ENCODE measurements around the gene ROBO1. TPM values are rescaled to one million over a fixed set of nuclear protein-coding genes. Genes with fewer than 3 reads are reported as not detected.

The ROBO1 gene
- total and polyA plus RNA-seq, 3 experiments from 2014 or later, result 0.54 to 0.59 (median 0.55) TPM

DNA sequence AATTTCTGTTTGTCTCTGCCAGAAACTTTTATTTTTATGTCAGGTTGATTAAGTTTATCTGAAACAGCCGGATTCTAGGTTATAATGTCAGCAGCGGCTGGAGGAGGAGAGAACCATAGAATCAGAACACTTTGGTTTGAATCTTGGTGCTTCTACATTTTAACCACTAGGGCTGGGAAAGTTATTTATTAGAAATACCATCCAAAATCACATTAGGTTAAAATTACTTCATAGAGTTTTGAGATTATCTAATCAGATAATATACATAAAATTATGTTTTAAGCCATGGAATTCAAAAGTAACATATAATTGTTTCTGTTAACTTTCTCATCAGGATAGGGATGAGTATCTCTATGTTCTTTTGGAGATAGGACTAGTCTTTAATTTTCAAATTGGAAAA, 502.9 kb downstream of the ROBO1 start:
- no peak overlapping the region for H3K27ac ChIP-seq (ENCODE audit: low read depth, low read length)
- no peak for DNase-seq
- H3K36me3 Mint-ChIP-seq, result no peaks in the 10 kb centered on the region
- no peaks in the 10 kb centered on the region for H3K4me1 Mint-ChIP-seq
- CTCF ChIA-PET, result no interaction called here
- H3K4me1 ChIP-seq (ENCODE audit: insufficient read depth, low read length), result no peaks in the 10 kb centered on the region
- H3K36me3 ChIP-seq (ENCODE audit: insufficient read depth, low read length), result no peaks in the 10 kb centered on the region
- no peaks in the 10 kb centered on the region for H3K27me3 Mint-ChIP-seq
- H3K27ac Mint-ChIP-seq, result no peak overlapping the region
- no peak overlapping the region for H3K4me3 Mint-ChIP-seq
- POLR2A ChIA-PET, result no interaction called here
- no peaks in the 10 kb centered on the region for H3K9me3 ChIP-seq (ENCODE audit: low read length)
- H3K4me3 ChIP-seq (ENCODE audit: low read length), result no peak overlapping the region
- H3K27me3 ChIP-seq (ENCODE audit: insufficient read depth, low read length, poor library complexity, severe bottlenecking), result no peaks in the 10 kb centered on the region
- H3K9me3 Mint-ChIP-seq, result peaks cover 2 to 41% (median 16%) of the 10 kb centered on the region in 5 donors

DNA sequence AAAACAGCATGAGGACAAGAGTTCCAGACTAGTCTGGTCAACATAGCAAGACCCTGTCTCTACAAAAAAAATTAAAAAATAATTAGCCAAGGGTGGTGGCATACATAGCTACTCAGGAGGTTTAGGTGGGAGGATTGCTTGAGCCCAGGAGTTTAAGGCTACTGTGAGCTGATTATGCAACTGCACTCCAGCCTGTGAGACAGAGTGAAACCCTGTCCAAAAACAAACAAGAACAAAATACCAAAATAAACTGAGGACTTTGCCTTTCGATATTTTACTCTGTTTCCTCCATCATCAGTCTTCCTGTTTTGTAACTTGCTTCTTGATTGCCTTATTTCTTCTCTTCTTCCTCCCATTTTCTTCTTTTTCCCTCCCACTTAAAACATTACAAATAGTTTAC, 504.4 kb downstream of the ROBO1 start:
- peaks cover 5 to 41% (median 13%) of the 10 kb centered on the region in 5 donors for H3K9me3 Mint-ChIP-seq
- no peak overlapping the region for H3K4me3 Mint-ChIP-seq
- Histone ChIP-seq H3K27ac (ENCODE audit: low read depth, low read length) (no peak overlapping the region), H3K36me3 (ENCODE audit: insufficient read depth, low read length) (no peaks in the 10 kb centered on the region), H3K4me3 (ENCODE audit: low read length) (no peak overlapping the region), H3K9me3 (ENCODE audit: low read length) (no peaks in the 10 kb centered on the region), H3K4me1 (ENCODE audit: insufficient read depth, low read length) (no peaks in the 10 kb centered on the region), H3K27me3 (ENCODE audit: insufficient read depth, low read length, poor library complexity, severe bottlenecking) (no peaks in the 10 kb centered on the region)
- ChIA-PET CTCF (interaction anchor here (0.8 kb wide), 1 partner anchor 13 kb away, joined by 3 read pairs; no protein-coding TSS in a partner anchor), POLR2A (no interaction called here)
- no peaks in the 10 kb centered on the region for H3K27me3 Mint-ChIP-seq
- H3K27ac Mint-ChIP-seq, result no peak overlapping the region
- H3K36me3 Mint-ChIP-seq, result no peaks in the 10 kb centered on the region
- H3K4me1 Mint-ChIP-seq, result no peaks in the 10 kb centered on the region
- DNase-seq, result no peak

DNA sequence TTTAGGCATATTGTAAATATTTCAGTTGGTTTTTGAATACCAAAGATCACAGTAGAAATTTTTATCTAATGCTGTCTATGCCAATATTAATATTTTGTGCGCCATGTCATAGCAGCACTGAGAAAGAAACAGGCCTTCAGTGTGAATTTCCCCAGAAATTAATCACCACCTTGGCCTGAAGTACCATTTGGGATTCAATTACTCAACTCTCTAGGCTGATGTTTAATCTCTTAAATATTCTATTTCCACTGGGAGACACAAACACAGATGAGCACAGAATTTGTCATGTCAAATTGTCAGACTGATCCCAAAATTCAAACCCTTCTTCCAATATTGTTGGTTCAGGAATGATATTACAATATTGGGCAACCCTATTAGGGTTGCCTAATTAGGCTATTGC, 509.3 kb downstream of the ROBO1 start:
- peaks cover 3 to 33% (median 19%) of the 10 kb centered on the region in 5 donors for H3K9me3 Mint-ChIP-seq
- no peaks in the 10 kb centered on the region for H3K27me3 Mint-ChIP-seq
- no peaks in the 10 kb centered on the region for H3K36me3 Mint-ChIP-seq
- no peak overlapping the region for H3K4me3 Mint-ChIP-seq
- Histone ChIP-seq H3K27ac (ENCODE audit: low read depth, low read length) (no peak overlapping the region), H3K36me3 (ENCODE audit: insufficient read depth, low read length) (no peaks in the 10 kb centered on the region), H3K4me3 (ENCODE audit: low read length) (no peak overlapping the region), H3K9me3 (ENCODE audit: low read length) (peaks cover under 1% of the 10 kb centered on the region), H3K4me1 (ENCODE audit: insufficient read depth, low read length) (no peaks in the 10 kb centered on the region), H3K27me3 (ENCODE audit: insufficient read depth, low read length, poor library complexity, severe bottlenecking) (no peaks in the 10 kb centered on the region)
- ChIA-PET POLR2A (no interaction called here), CTCF (no interaction called here)
- no peaks in the 10 kb centered on the region for H3K4me1 Mint-ChIP-seq
- no peak for DNase-seq
- H3K27ac Mint-ChIP-seq, result no peak overlapping the region

DNA sequence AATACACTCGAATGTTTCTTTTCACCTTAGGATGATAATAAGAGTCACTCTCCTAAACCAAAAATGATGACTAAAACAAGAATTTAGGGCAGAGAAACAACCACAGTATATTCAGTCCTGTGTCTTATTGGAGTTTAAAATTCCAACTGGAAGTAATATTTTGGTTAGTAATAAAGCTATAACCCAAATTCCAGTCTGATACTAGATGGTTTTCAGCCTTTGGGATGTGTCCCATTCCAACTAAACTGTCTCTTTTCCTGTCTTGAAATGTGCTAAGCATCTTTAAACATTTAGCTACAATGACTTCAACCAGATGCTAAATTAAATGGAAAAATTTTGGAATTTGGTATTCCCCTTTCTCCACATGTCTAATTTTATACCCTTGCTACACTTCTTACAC, 510.0 kb downstream of the ROBO1 start:
- ChIA-PET POLR2A (no interaction called here), CTCF (no interaction called here)
- H3K36me3 ChIP-seq (ENCODE audit: insufficient read depth, low read length), result no peaks in the 10 kb centered on the region
- H3K4me3 Mint-ChIP-seq, result no peak overlapping the region
- no peak overlapping the region for H3K4me3 ChIP-seq (ENCODE audit: low read length)
- H3K9me3 Mint-ChIP-seq, result peaks cover 3 to 37% (median 16%) of the 10 kb centered on the region in 5 donors
- no peaks in the 10 kb centered on the region for H3K27me3 Mint-ChIP-seq
- H3K27me3 ChIP-seq (ENCODE audit: insufficient read depth, low read length, poor library complexity, severe bottlenecking), result no peaks in the 10 kb centered on the region
- no peak overlapping the region for H3K27ac Mint-ChIP-seq
- H3K36me3 Mint-ChIP-seq, result no peaks in the 10 kb centered on the region
- no peaks in the 10 kb centered on the region for H3K4me1 Mint-ChIP-seq
- DNase-seq, result no peak
- no peaks in the 10 kb centered on the region for H3K4me1 ChIP-seq (ENCODE audit: insufficient read depth, low read length)
- H3K27ac ChIP-seq (ENCODE audit: low read depth, low read length), result no peak overlapping the region
- H3K9me3 ChIP-seq (ENCODE audit: low read length), result peaks cover 4% of the 10 kb centered on the region

DNA sequence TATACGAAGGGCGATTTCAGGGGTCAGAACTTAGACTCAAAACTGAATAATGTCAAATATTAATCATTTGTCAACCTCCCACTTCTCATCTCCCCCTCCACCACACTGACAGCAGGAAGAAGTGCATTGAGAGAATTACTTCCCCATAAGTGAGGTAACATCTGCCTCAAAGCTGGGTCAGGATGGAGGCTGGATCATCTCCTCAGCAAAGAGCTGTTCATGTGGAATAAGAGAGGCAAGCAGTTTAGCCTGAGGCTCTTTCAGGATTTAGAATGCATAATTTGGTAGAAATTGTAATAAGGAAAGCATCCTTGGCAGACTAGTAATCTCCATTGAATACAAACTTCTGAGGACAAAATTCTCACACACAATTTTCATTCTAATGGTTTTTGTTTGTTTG, 512.1 kb downstream of the ROBO1 start:
- Mint-ChIP-seq H3K27ac (no peak overlapping the region), H3K9me3 (peaks cover 3 to 23% (median 13%) of the 10 kb centered on the region in 5 donors)
- POLR2A ChIA-PET, result no interaction called here

DNA sequence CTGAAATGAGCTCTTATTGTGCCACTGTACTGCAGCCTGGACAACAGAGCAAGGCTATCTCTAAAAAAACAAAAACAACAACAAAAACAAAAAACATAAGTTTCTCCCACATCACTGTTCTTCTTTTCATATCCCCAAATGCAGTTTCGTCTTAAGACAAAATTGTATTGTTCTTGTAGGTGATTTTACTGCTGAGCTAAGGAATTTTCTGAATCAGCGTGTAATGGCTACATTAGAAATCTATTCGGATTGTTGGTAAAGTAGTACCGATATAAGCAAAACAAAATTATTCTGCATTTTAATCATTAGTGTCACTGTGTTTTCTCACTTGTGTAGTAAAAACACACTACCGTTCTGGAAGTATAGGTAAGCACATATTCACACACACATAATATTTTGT, 512.5 kb downstream of the ROBO1 start:
- DNase-seq, result no peak
- Histone ChIP-seq H3K4me3 (ENCODE audit: low read length) (no peak overlapping the region), H3K36me3 (ENCODE audit: insufficient read depth, low read length) (no peaks in the 10 kb centered on the region), H3K9me3 (ENCODE audit: low read length) (peaks cover 4% of the 10 kb centered on the region), H3K4me1 (ENCODE audit: insufficient read depth, low read length) (no peaks in the 10 kb centered on the region), H3K27ac (ENCODE audit: low read depth, low read length) (no peak overlapping the region), H3K27me3 (ENCODE audit: insufficient read depth, low read length, poor library complexity, severe bottlenecking) (no peaks in the 10 kb centered on the region)
- Mint-ChIP-seq H3K4me3 (no peak overlapping the region), H3K4me1 (no peaks in the 10 kb centered on the region), H3K27ac (no peak overlapping the region), H3K36me3 (no peaks in the 10 kb centered on the region), H3K9me3 (peaks cover 3 to 20% (median 14%) of the 10 kb centered on the region in 5 donors), H3K27me3 (no peaks in the 10 kb centered on the region)
- ChIA-PET CTCF (no interaction called here), POLR2A (no interaction called here)

More for the DNA sequence above, 512.1 kb downstream of the ROBO1 start:
- Mint-ChIP-seq H3K4me3 (no peak overlapping the region), H3K36me3 (no peaks in the 10 kb centered on the region), H3K4me1 (no peaks in the 10 kb centered on the region), H3K27me3 (no peaks in the 10 kb centered on the region)
- H3K4me3 ChIP-seq (ENCODE audit: low read length), result no peak overlapping the region
- no peaks in the 10 kb centered on the region for H3K4me1 ChIP-seq (ENCODE audit: insufficient read depth, low read length)
- CTCF ChIA-PET, result no interaction called here
- no peaks in the 10 kb centered on the region for H3K36me3 ChIP-seq (ENCODE audit: insufficient read depth, low read length)
- no peak for DNase-seq
- peaks cover 4% of the 10 kb centered on the region for H3K9me3 ChIP-seq (ENCODE audit: low read length)
- no peaks in the 10 kb centered on the region for H3K27me3 ChIP-seq (ENCODE audit: insufficient read depth, low read length, poor library complexity, severe bottlenecking)
- no peak overlapping the region for H3K27ac ChIP-seq (ENCODE audit: low read depth, low read length)

DNA sequence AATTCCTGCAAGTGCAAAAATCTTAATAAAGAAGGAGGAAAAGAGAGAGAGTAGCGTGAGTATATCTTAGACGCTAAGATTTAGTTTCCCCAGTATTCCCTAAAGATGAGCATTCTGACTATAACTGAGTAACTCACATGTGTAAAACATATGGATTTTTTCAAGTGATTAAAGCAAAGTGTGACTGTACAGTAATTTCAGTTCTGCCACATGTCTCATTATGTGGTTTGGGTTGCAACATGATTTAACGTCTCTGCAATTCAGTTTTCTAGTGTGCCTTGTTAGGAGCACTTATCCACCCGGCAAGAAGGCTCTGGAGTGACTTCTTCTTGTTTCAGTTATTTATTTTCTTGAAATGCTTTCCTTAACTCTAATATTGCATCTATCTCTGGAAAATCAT, 514.1 kb downstream of the ROBO1 start:
- Histone ChIP-seq H3K4me3 (ENCODE audit: low read length) (no peak overlapping the region), H3K27ac (ENCODE audit: low read depth, low read length) (no peak overlapping the region), H3K36me3 (ENCODE audit: insufficient read depth, low read length) (no peaks in the 10 kb centered on the region), H3K9me3 (ENCODE audit: low read length) (peaks cover 4% of the 10 kb centered on the region), H3K27me3 (ENCODE audit: insufficient read depth, low read length, poor library complexity, severe bottlenecking) (no peaks in the 10 kb centered on the region), H3K4me1 (ENCODE audit: insufficient read depth, low read length) (no peaks in the 10 kb centered on the region)
- Mint-ChIP-seq H3K27ac (no peak overlapping the region), H3K9me3 (peaks cover 3 to 21% (median 18%) of the 10 kb centered on the region in 5 donors), H3K4me1 (no peaks in the 10 kb centered on the region), H3K36me3 (no peaks in the 10 kb centered on the region), H3K4me3 (no peak overlapping the region), H3K27me3 (no peaks in the 10 kb centered on the region)
- no peak for DNase-seq
- ChIA-PET POLR2A (no interaction called here), CTCF (no interaction called here)

DNA sequence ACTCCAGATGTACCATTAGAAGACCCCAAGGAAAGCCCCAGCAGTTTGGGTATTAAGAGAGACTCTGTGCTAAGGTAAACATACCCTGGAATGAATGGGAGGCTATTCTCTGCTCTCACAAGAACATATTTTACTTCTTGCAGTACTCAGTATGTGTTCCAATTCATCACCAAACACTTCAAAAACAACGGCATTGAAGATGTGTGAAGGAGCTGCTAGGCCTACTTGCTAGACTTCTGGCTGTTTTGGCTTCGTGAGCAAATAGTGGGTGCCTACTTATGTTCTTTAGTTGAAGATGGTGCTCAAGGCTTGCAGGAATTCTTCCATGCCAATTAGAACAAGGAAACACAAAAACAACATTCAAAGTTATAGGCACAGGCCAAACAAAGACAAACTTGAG, 514.5 kb downstream of the ROBO1 start:
- peaks cover 4% of the 10 kb centered on the region for H3K9me3 ChIP-seq (ENCODE audit: low read length)
- Mint-ChIP-seq H3K27me3 (no peaks in the 10 kb centered on the region), H3K9me3 (peaks cover 7 to 25% (median 17%) of the 10 kb centered on the region in 5 donors), H3K27ac (no peak overlapping the region), H3K36me3 (no peaks in the 10 kb centered on the region), H3K4me3 (no peak overlapping the region), H3K4me1 (no peaks in the 10 kb centered on the region)
- no peak overlapping the region for H3K27ac ChIP-seq (ENCODE audit: low read depth, low read length)
- DNase-seq, result no peak
- H3K27me3 ChIP-seq (ENCODE audit: insufficient read depth, low read length, poor library complexity, severe bottlenecking), result no peaks in the 10 kb centered on the region
- CTCF ChIA-PET, result no interaction called here
- no peak overlapping the region for H3K4me3 ChIP-seq (ENCODE audit: low read length)
- no peaks in the 10 kb centered on the region for H3K36me3 ChIP-seq (ENCODE audit: insufficient read depth, low read length)
- no peaks in the 10 kb centered on the region for H3K4me1 ChIP-seq (ENCODE audit: insufficient read depth, low read length)
- POLR2A ChIA-PET, result no interaction called here

DNA sequence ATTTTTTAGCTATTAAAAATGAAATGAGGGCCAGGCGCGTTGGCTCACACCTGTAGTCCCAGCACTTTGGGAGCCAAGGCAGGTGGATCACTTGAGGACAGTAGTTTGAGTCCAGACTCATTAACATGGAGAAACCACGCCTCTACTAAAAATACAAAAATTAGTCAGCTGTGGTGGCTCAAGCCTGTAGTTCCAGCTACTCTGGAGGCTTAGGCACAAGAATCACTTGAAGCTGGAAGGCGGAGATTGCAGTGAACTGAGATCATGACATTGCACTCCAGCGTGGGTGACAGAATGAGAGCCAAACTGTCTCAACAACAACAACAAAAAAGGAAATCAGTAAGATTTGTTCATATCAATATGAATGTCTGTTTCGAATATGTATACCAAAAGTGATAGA, 517.1 kb downstream of the ROBO1 start:
- no peak for DNase-seq
- ChIA-PET CTCF (no interaction called here), POLR2A (no interaction called here)
- no peak overlapping the region for H3K27ac Mint-ChIP-seq
- no peaks in the 10 kb centered on the region for H3K4me1 Mint-ChIP-seq
- H3K9me3 Mint-ChIP-seq, result peaks cover 7 to 33% (median 21%) of the 10 kb centered on the region in 5 donors
- Histone ChIP-seq H3K36me3 (ENCODE audit: insufficient read depth, low read length) (no peaks in the 10 kb centered on the region), H3K4me1 (ENCODE audit: insufficient read depth, low read length) (no peaks in the 10 kb centered on the region), H3K4me3 (ENCODE audit: low read length) (no peak overlapping the region), H3K27me3 (ENCODE audit: insufficient read depth, low read length, poor library complexity, severe bottlenecking) (no peaks in the 10 kb centered on the region), H3K9me3 (ENCODE audit: low read length) (peaks cover 4% of the 10 kb centered on the region), H3K27ac (ENCODE audit: low read depth, low read length) (no peak overlapping the region)
- H3K27me3 Mint-ChIP-seq, result no peaks in the 10 kb centered on the region
- no peak overlapping the region for H3K4me3 Mint-ChIP-seq
- no peaks in the 10 kb centered on the region for H3K36me3 Mint-ChIP-seq
